Loucy (cell line): Measurements from ENCODE around the gene PABPC1L.

Experiments
- H2AFZ ChIP-seq: fragments of 200-600 bp; sonication (generic); 2 replicates; pipeline ENCODE4 v1.6.0; 2016; ENCODE audit warnings: antibody characterized with exemption, mild to moderate bottlenecking, low read length, moderate library complexity
- H3F3A ChIP-seq: fragments of 200-600 bp; 2 replicates; pipeline ENCODE4 v1.6.0; 2016; ENCODE audit warnings: antibody characterized with exemption, low read depth, mild to moderate bottlenecking
- H3K27me3 ChIP-seq: fragments of 200-600 bp; sonication (generic); 2 replicates; pipeline ENCODE4 v1.6.1; 2014; ENCODE audit warnings: low read length, mild to moderate bottlenecking; ENCODE audit not compliant: insufficient read depth, poor library complexity, severe bottlenecking
- H3K36me3 ChIP-seq: fragments of 200-600 bp; sonication (generic); 2 replicates; pipeline ENCODE4 v1.6.1; 2016; ENCODE audit warnings: low read length; ENCODE audit not compliant: insufficient read depth
- H3K4me1 ChIP-seq: fragments of 200-600 bp; sonication (generic); 2 replicates; pipeline ENCODE4 v1.5.1; 2014; ENCODE audit warnings: low read length, mild to moderate bottlenecking; ENCODE audit not compliant: insufficient read depth, poor library complexity, severe bottlenecking
- H3K4me2 ChIP-seq: fragments of 200-600 bp; sonication (generic); 2 replicates; pipeline ENCODE4 v1.6.0; 2014; ENCODE audit warnings: antibody characterized with exemption, low read length, low read depth, mild to moderate bottlenecking; ENCODE audit not compliant: poor library complexity, severe bottlenecking
- H3K4me3 ChIP-seq: fragments of 200-600 bp; sonication (generic); 2 replicates; pipeline ENCODE4 v1.5.1; 2014; ENCODE audit warnings: low read length, mild to moderate bottlenecking, mixed read lengths; ENCODE audit not compliant: poor library complexity, severe bottlenecking
- H3K79me2 ChIP-seq: fragments of 200-600 bp; sonication (generic); 2 replicates; pipeline ENCODE4 v1.6.1; 2014; ENCODE audit warnings: low read length; ENCODE audit not compliant: insufficient read depth
- H3K9ac ChIP-seq: fragments of 200-600 bp; sonication (generic); 2 replicates; pipeline ENCODE4 v1.6.0; 2014; ENCODE audit warnings: mild to moderate bottlenecking, low read depth, low read length, moderate library complexity; ENCODE audit not compliant: poor library complexity, severe bottlenecking
- H3K9me2 ChIP-seq: fragments of 200-600 bp; sonication (generic); replicated peaks from 2 replicates; pipeline ENCODE4 v1.6.1; 2016; ENCODE audit warnings: low read depth, low read length, mixed read lengths
- H3K9me3 ChIP-seq: fragments of 200-600 bp; sonication (generic); 2 replicates; pipeline ENCODE4 v1.6.1; 2014; ENCODE audit warnings: mild to moderate bottlenecking, antibody characterized with exemption, low read length, low read depth; ENCODE audit not compliant: insufficient read depth
- H4K20me1 ChIP-seq: fragments of 200-600 bp; sonication (generic); 2 replicates; pipeline ENCODE4 v1.6.0; 2014; ENCODE audit warnings: antibody characterized with exemption, low read length, mild to moderate bottlenecking; ENCODE audit not compliant: insufficient read depth, poor library complexity, severe bottlenecking
- CTCF ChIP-seq: fragments of 200-600 bp; sonication (generic); conservative IDR thresholded peaks from 2 replicates; pipeline ENCODE4 v1.5.1; 2014; ENCODE audit warnings: mild to moderate bottlenecking, antibody characterized with exemption, low read length
- EZH2phosphoT487 ChIP-seq: fragments of 200-600 bp; IDR thresholded peaks from 2 replicates; pipeline ENCODE4 v1.6.1; 2018; ENCODE audit warnings: antibody characterized with exemption, mild to moderate bottlenecking, moderate library complexity, borderline replicate concordance

Gene PABPC1L

GRCh38 chr20:44976698-44977097, 66.8 kb downstream of the PABPC1L start:
- no peak overlapping the region for H2AFZ ChIP-seq
- no peak overlapping the region for H3K9ac ChIP-seq
- no peaks in the 10 kb centered on the region for H3K9me2 ChIP-seq
- peaks cover 26% of the 10 kb centered on the region for H3K4me1 ChIP-seq
- H3K9me3 ChIP-seq: no peaks in the 10 kb centered on the region
- no peak overlapping the region for H3K4me3 ChIP-seq
- H3K36me3 ChIP-seq: peaks cover 32% of the 10 kb centered on the region; the same call in 1 of the 2 replicates
- peaks cover 19% of the 10 kb centered on the region; the same call in 1 of the 2 replicates for H3K79me2 ChIP-seq
- H3F3A ChIP-seq: peaks cover 4% of the 10 kb centered on the region; the same call in 1 of the 2 replicates
- no peak overlapping the region for H3K4me2 ChIP-seq
- TF ChIP-seq CTCF (no peak), EZH2phosphoT487 (no peak)
- H3K27me3 ChIP-seq: no peaks in the 10 kb centered on the region
- H4K20me1 ChIP-seq: no peaks in the 10 kb centered on the region

DNA sequence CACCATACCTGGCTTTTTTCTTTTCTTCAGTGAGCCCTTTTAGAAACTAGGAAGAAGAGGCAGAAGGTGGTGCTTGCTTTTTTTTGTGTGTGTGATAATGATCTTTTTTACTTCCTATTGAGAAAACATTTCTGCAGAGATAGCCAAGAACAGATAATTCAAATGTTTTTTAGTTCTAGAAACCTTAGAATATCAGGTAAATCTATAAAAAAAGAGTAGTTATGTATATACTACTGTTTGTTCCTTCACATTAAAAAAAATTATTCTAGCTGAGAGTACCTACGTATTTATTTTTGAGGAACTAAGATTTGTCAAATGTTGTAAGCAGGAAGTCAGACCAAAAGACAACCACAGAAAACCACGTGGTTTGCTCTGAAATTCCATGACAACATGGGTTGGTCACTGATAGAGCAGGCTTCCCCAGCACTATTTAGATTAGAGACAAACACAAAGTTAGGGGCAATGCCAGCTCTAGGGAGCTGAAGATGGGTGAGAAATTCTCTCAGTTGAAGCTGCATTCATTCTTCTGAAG, 69.3 kb downstream of the PABPC1L start:
- Histone ChIP-seq H3F3A (peaks cover 4% of the 10 kb centered on the region; the same call in 1 of the 2 replicates), H3K79me2 (peaks cover 4% of the 10 kb centered on the region; the same call in 1 of the 2 replicates), H3K9me3 (no peaks in the 10 kb centered on the region), H3K4me2 (peak overlapping the region; percentile 69), H3K9ac (peak overlapping the region; percentile 39), H3K9me2 (no peaks in the 10 kb centered on the region), H2AFZ (no peak overlapping the region; the same call in 1 of the 2 replicates), H4K20me1 (no peaks in the 10 kb centered on the region), H3K27me3 (no peaks in the 10 kb centered on the region), H3K36me3 (peaks cover 30% of the 10 kb centered on the region; the same call in 1 of the 2 replicates), H3K4me3 (peak overlapping the region; percentile 45), H3K4me1 (peaks cover 23% of the 10 kb centered on the region)
- TF ChIP-seq EZH2phosphoT487 (no peak), CTCF (no peak)

- H3K9ac ChIP-seq: no peak overlapping the region
- peaks cover 4% of the 10 kb centered on the region; the same call in 1 of the 2 replicates for H3F3A ChIP-seq
- no peaks in the 10 kb centered on the region; the same call in 1 of the 2 replicates for H3K79me2 ChIP-seq
- peaks cover 28% of the 10 kb centered on the region; the same call in 1 of the 2 replicates for H3K36me3 ChIP-seq
- H4K20me1 ChIP-seq: no peaks in the 10 kb centered on the region
- H3K27me3 ChIP-seq: no peaks in the 10 kb centered on the region
- H3K9me2 ChIP-seq: no peaks in the 10 kb centered on the region
- no peak overlapping the region for H3K4me2 ChIP-seq
- peaks cover 23% of the 10 kb centered on the region for H3K4me1 ChIP-seq
- H3K4me3 ChIP-seq: no peak overlapping the region
- H2AFZ ChIP-seq: no peak overlapping the region
- no peaks in the 10 kb centered on the region for H3K9me3 ChIP-seq
- no peak for TF ChIP-seq EZH2phosphoT487
- TF ChIP-seq CTCF: no peak
Measured at GRCh38 chr20:44981736-44982406, 72.0 kb downstream of the PABPC1L start.
